HepG2 (cell line): ENCODE results near the gene PTMA. TPM values are rescaled to one million over a fixed set of nuclear protein-coding genes. Genes with fewer than 3 reads are reported as not detected.

Experiments
- ATRX ChIP-seq: sonication (generic); formaldehyde crosslinking; IDR thresholded peaks from 2 replicates; pipeline ENCODE4 v1.4.0; 2020; ENCODE audit warnings: missing genetic modification reagents, borderline replicate concordance
- E2F2 ChIP-seq: sonication (generic); formaldehyde crosslinking; IDR thresholded peaks from 2 replicates; pipeline ENCODE4 v1.4.0; 2020; ENCODE audit warnings: missing genetic modification reagents, borderline replicate concordance
- EED ChIP-seq: sonication (generic); formaldehyde crosslinking; IDR thresholded peaks from 2 replicates; pipeline ENCODE4 v1.5.0; 2020; ENCODE audit warnings: mild to moderate bottlenecking, missing genetic modification reagents
- FUBP1 ChIP-seq: sonication (generic); formaldehyde crosslinking; IDR thresholded peaks from 2 replicates; pipeline ENCODE4 v1.5.1; 2020; ENCODE audit warnings: missing genetic modification reagents, mild to moderate bottlenecking, borderline replicate concordance
- HNF1B ChIP-seq: sonication (generic); formaldehyde crosslinking; IDR thresholded peaks from 2 replicates; pipeline ENCODE4 v1.5.1; 2020; ENCODE audit warnings: mild to moderate bottlenecking, moderate library complexity, missing genetic modification reagents
- PBX2 ChIP-seq: IDR thresholded peaks from 2 replicates; pipeline ENCODE4 v1.6.1; 2016; ENCODE audit warnings: control low read depth
- TFDP1 ChIP-seq: IDR thresholded peaks from 2 replicates; pipeline ENCODE4 v1.6.1; 2016; ENCODE audit warnings: missing compliant biosample characterization, missing genetic modification reagents, borderline replicate concordance
- ZNF24 ChIP-seq: fragments of 450-650 bp; IDR thresholded peaks from 2 replicates; pipeline ENCODE4 v1.6.1; 2017; ENCODE audit warnings: antibody characterized with exemption, mild to moderate bottlenecking
- ZNF281 ChIP-seq: sonication (generic); formaldehyde crosslinking; IDR thresholded peaks from 2 replicates; pipeline ENCODE4 v1.4.0; 2020; ENCODE audit warnings: missing genetic modification reagents, borderline replicate concordance
- ZNF292 ChIP-seq: sonication (generic); formaldehyde crosslinking; IDR thresholded peaks from 2 replicates; pipeline ENCODE4 v1.8.1; 2022; ENCODE audit warnings: mild to moderate bottlenecking, low read depth, missing genetic modification reagents, borderline replicate concordance
- ZNF33B ChIP-seq: sonication (generic); formaldehyde crosslinking; IDR thresholded peaks from 2 replicates; pipeline ENCODE4 v1.5.1; 2020; ENCODE audit warnings: mild to moderate bottlenecking, missing genetic modification reagents
- ZNF512 ChIP-seq: sonication (generic); formaldehyde crosslinking; IDR thresholded peaks from 2 replicates; pipeline ENCODE4 v1.4.0; 2020; ENCODE audit warnings: mild to moderate bottlenecking, missing genetic modification reagents
- ZNF576 ChIP-seq: sonication (generic); formaldehyde crosslinking; IDR thresholded peaks from 2 replicates; pipeline ENCODE4 v1.4.0; 2020; ENCODE audit warnings: mild to moderate bottlenecking, missing genetic modification reagents
- ZNF607 ChIP-seq: sonication (generic); formaldehyde crosslinking; IDR thresholded peaks from 2 replicates; pipeline ENCODE4 v1.5.1; 2020; ENCODE audit warnings: missing genetic modification reagents, mild to moderate bottlenecking, borderline replicate concordance
- ZNF878 ChIP-seq: sonication (generic); formaldehyde crosslinking; IDR thresholded peaks from 2 replicates; pipeline ENCODE4 v1.8.1; 2023; ENCODE audit warnings: mild to moderate bottlenecking, missing genetic modification reagents, moderate library complexity
- polyA plus RNA-seq, 8 experiments: library from polyadenylated mRNA; depleted of rRNA in 3 of 8; stranded (reverse) in 7 of 8; unstranded in 1 of 8; fragments of >200 nt; fragmentation: Illumina TruSeq in 4 of 8; extraction: Trizol in 4 of 8; gene quantifications; 2 replicates each; pipeline versions ENCODE4 v1.2.1 to v1.2.3, GENCODE V29; 2011 to 2016; ENCODE audit warnings: low read depth in 4 of 8, missing spikeins in 1 of 8, mixed read lengths in 1 of 8; ENCODE audit not compliant: insufficient read depth in 1 of 8
- total RNA-seq, 5 experiments: library from RNA; depleted of rRNA; stranded (reverse); fragments of >200 nt; fragmentation: Illumina TruSeq; extraction: Trizol; gene quantifications; 2 replicates each; pipeline ENCODE4 v1.2.3, GENCODE V29; 2016; ENCODE audit warnings: low read depth in 1 of 5

PTMA gene
- total and polyA plus RNA-seq, 2 of the 13 experiments (the other 11 are each of a cell fraction or from before 2014, with no cell fraction given) = 190 to 1,086 TPM

GRCh38 chr2:231709981-231710798 lies 1.9 kb downstream of the PTMA start (continued):
- TF ChIP-seq PBX2 (no peak), ZNF607 (CRISPR knock-in tag) (peak; percentile 100), ZNF512 (CRISPR knock-in tag) (no peak), ZNF33B (CRISPR knock-in tag) (peak; percentile 100), EED (peak; percentile 100), FUBP1 (no peak), E2F2 (CRISPR knock-in tag) (peak; percentile 97; the same call in 1 of the 2 replicates), ZNF576 (no peak), TFDP1 (CRISPR knock-in tag) (peak; percentile 99), ZNF24 (no peak; the same call in 1 of the 2 replicates), HNF1B (CRISPR knock-in tag) (0 out of 2 replicates have a peak, but pooled peaks have one; percentile 10), ZNF292 (no peak), ZNF878 (CRISPR knock-in tag) (peak; percentile 99), ZNF281 (CRISPR knock-in tag) (peak; percentile 98), ATRX (no peak)
